KMS-11 (cell line): ENCODE measurements around the gene ERI3.

Experiments used
- H2AFZ ChIP-seq: fragments of 200-600 bp; sonication (generic); 2 replicates; pipeline ENCODE4 v1.6.1; 2016; ENCODE audit warnings: antibody characterized with exemption, mixed run types, low read depth
- H3K27ac ChIP-seq: fragments of 200-600 bp; sonication (generic); 2 replicates; pipeline ENCODE4 v1.6.1; 2016; ENCODE audit warnings: mild to moderate bottlenecking, mixed run types
- H3K27me3 ChIP-seq: fragments of 200-600 bp; sonication (generic); 2 replicates; pipeline ENCODE4 v1.6.1; 2017; ENCODE audit warnings: mild to moderate bottlenecking, low read depth, mixed run types, moderate library complexity; ENCODE audit not compliant: insufficient read depth
- H3K36me3 ChIP-seq: fragments of 200-600 bp; sonication (generic); 2 replicates; pipeline ENCODE4 v1.6.1; 2017; ENCODE audit warnings: mild to moderate bottlenecking, mixed run types; ENCODE audit not compliant: insufficient read depth
- H3K4me1 ChIP-seq: fragments of 200-600 bp; sonication (generic); 2 replicates; pipeline ENCODE4 v1.6.1; 2016; ENCODE audit warnings: mild to moderate bottlenecking, low read depth, mixed run types; ENCODE audit not compliant: poor library complexity, severe bottlenecking
- H3K4me2 ChIP-seq: fragments of 200-600 bp; sonication (generic); 2 replicates; pipeline ENCODE4 v1.7.0; 2016; ENCODE audit warnings: mild to moderate bottlenecking, mixed run types
- H3K4me3 ChIP-seq: fragments of 200-600 bp; sonication (generic); IDR thresholded peaks from 2 replicates; pipeline ENCODE4 v1.6.1; 2017; ENCODE audit warnings: low read depth, low read length, mixed read lengths; ENCODE audit not compliant: insufficient read depth
- H3K79me2 ChIP-seq: fragments of 200-600 bp; sonication (generic); 2 replicates; pipeline ENCODE4 v1.6.1; 2016; ENCODE audit warnings: low read depth, mixed run types; ENCODE audit not compliant: insufficient read depth
- H3K9ac ChIP-seq: fragments of 200-600 bp; sonication (generic); 2 replicates; pipeline ENCODE4 v1.6.1; 2016; ENCODE audit warnings: mild to moderate bottlenecking, mixed run types
- H4K20me1 ChIP-seq: fragments of 200-600 bp; sonication (generic); 2 replicates; pipeline ENCODE4 v1.6.1; 2016; ENCODE audit warnings: mild to moderate bottlenecking, mixed run types; ENCODE audit not compliant: insufficient read depth
- CTCF ChIP-seq: fragments of 200-600 bp; sonication (generic); conservative IDR thresholded peaks from 2 replicates; pipeline ENCODE4 v1.6.1; 2017; ENCODE audit warnings: low read depth, mild to moderate bottlenecking, antibody characterized with exemption, low read length, moderate library complexity, mixed read lengths

Gene ERI3

GRCh38 chr1:44315521-44315920 lies 39.5 kb downstream of the ERI3 start:
- no peaks in the 10 kb centered on the region for H3K27me3 ChIP-seq
- H2AFZ ChIP-seq = no peak overlapping the region
- H4K20me1 ChIP-seq = no peaks in the 10 kb centered on the region
- no peaks in the 10 kb centered on the region for H3K79me2 ChIP-seq
- no peak overlapping the region for H3K9ac ChIP-seq
- no peak overlapping the region for H3K4me2 ChIP-seq
- H3K27ac ChIP-seq = no peak overlapping the region
- H3K4me1 ChIP-seq = peaks cover 11% of the 10 kb centered on the region
- TF ChIP-seq CTCF = no peak
- H3K36me3 ChIP-seq = no peaks in the 10 kb centered on the region
- no peak overlapping the region for H3K4me3 ChIP-seq

DNA sequence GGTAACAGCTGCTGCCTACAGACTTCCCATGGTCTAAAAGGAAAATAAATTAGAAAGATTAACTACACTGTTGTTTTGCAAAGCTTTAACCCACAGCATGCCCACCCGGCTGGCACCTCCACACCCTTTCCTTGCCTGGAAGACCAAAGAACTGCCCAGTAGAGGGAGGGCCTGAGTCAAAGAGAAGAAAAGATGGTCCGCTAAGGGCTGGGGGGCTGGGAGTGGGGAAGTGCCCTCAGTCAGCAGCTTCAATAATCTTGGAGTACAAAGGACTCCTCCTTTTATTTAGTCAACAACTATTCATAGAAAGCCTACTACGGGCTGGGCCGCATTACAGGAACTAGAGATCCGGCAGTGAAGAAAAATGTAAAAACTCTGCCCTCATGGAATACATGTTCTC lies 40.6 kb downstream of the ERI3 start:
- Histone ChIP-seq H3K9ac (no peak overlapping the region), H3K36me3 (no peaks in the 10 kb centered on the region), H3K4me2 (no peak overlapping the region), H3K4me3 (no peak overlapping the region), H2AFZ (no peak overlapping the region), H3K4me1 (peaks cover 11% of the 10 kb centered on the region), H3K27me3 (no peaks in the 10 kb centered on the region), H4K20me1 (no peaks in the 10 kb centered on the region), H3K27ac (no peak overlapping the region), H3K79me2 (no peaks in the 10 kb centered on the region)
- TF ChIP-seq CTCF = no peak

DNA sequence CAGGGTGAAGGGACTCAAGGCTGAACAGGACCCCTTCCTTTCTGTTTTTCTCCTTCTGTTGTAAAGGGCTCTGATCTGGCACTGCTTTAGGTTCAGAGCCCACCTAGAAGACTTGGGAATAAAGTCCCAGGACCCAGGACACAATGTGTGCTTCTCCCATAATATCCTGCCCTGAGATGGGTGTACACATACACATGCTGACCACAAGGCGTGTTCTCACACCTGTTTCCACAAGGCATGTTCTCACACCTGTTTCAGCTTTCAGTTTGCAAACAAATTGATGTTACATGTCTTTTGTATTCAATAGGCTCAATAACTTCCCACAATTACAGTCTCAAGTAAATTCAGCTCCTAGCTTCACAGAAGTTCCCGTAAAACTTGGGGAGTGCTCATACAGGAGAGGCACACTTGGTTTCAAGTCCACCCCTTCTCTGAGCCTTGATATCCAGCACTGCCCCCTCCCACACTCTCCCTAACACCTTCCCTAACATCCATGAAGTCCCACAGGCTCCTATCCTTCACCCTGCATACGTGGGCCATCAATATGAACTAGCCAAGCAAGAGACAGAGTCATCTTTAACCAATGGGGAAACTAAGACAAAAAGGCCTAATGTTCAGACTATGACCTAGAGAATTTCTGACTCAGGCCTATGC lies 41.7 kb downstream of the ERI3 start:
- no peaks in the 10 kb centered on the region for H3K27me3 ChIP-seq
- no peak overlapping the region for H3K27ac ChIP-seq
- no peak overlapping the region for H3K4me2 ChIP-seq
- TF ChIP-seq CTCF = no peak
- peaks cover 4% of the 10 kb centered on the region for H3K4me1 ChIP-seq
- H2AFZ ChIP-seq = no peak overlapping the region
- H4K20me1 ChIP-seq = no peaks in the 10 kb centered on the region
- H3K36me3 ChIP-seq = no peaks in the 10 kb centered on the region
- H3K4me3 ChIP-seq = no peak overlapping the region
- no peaks in the 10 kb centered on the region for H3K79me2 ChIP-seq
- no peak overlapping the region for H3K9ac ChIP-seq

DNA sequence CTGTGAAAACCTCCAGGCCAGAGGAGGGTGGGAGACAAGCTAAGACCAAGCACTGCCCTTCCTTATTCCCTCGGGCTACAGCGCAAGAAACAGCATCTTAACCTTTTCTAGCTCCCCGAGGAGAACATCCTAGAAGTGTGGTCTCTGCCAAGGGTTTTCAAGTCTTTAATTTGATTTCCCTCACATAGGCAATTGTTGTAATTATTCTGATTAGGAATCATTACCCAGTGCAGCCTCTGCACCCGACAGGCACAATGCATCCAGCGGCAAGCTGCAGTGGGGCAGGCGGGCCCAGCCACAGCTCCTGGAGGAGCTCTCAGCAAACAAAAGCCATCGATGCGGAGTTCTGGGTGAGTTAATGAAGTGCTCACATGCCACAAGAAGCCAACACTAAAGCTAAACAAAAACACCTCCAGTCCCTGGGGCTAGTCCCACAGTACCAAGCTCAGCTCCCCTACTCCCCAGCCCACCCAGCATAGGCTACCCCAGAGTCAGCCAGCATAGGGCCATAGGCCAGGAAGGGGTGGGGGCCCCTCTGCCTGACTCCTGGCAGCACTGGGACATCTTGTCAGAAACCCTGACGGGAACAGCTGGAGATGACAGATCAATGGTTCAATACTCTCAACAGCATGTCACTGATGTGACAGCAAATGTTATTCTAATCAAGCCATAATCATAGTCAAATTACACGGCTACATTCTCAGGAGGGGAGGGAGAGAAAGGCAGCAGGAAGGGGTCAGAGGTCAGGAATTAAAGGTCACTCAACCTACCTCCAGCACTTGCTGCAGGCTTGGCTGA lies 42.5 kb downstream of the ERI3 start:
- Histone ChIP-seq H3K4me3 (no peak overlapping the region), H3K27me3 (no peaks in the 10 kb centered on the region), H3K4me2 (no peak overlapping the region), H3K4me1 (no peaks in the 10 kb centered on the region), H4K20me1 (no peaks in the 10 kb centered on the region), H3K9ac (no peak overlapping the region), H3K36me3 (no peaks in the 10 kb centered on the region; the same call in 1 of the 2 replicates), H3K27ac (no peak overlapping the region), H2AFZ (no peak overlapping the region), H3K79me2 (no peaks in the 10 kb centered on the region)
- no peak for TF ChIP-seq CTCF
